HEK293 (cell line): ENCODE measurements around the gene ZNF600.

Source experiments
- CTCF ChIA-PET: fragments of 350-600 bp; formaldehyde crosslinking; extraction: SDS; loops from one replicate; lab custom pipeline; 2021; ENCODE audit warnings: antibody characterized with exemption; lab: Yijun Ruan, JAX
- POLR2A ChIA-PET: fragments of 300-600 bp; formaldehyde crosslinking; extraction: SDS; loops from one replicate; lab custom pipeline; 2020; ENCODE audit warnings: antibody characterized with exemption, inconsistent platforms; lab: Yijun Ruan, JAX
- H3K27ac ChIP-seq: fragments of 200-500 bp; sonication (Bioruptor generic); 2 replicates; pipeline ENCODE4 v1.5.1; 2014; ENCODE audit warnings: low read depth, low read length, control low read depth, inconsistent platforms; ENCODE audit errors: extremely low read depth
- H3K36me3 ChIP-seq, 2 experiments: fragments of 200-500 bp in 1 of 2; sonication (Bioruptor generic) in 1 of 2; 1 replicate in 1 of 2; 2 replicates in 1 of 2; pipeline ENCODE4 v1.5.1; 2014 to 2017; ENCODE audit warnings: inconsistent platforms in 2 of 2, low read length in 2 of 2; ENCODE audit not compliant: control insufficient read depth in 2 of 2, insufficient read depth in 1 of 2
- H3K4me1 ChIP-seq: fragments of 200-500 bp; sonication (Bioruptor generic); 2 replicates; pipeline ENCODE4 v1.5.1; 2014; ENCODE audit warnings: mild to moderate bottlenecking, low read length, inconsistent platforms; ENCODE audit not compliant: control insufficient read depth, insufficient read depth
- H3K4me3 ChIP-seq: 2 replicates; pipeline ENCODE4 v1.5.1; 2011; ENCODE audit warnings: low read depth, mild to moderate bottlenecking, control low read depth, low read length, moderate library complexity
- H3K9me3 ChIP-seq: fragments of 200-500 bp; sonication (Bioruptor generic); 2 replicates; pipeline ENCODE4 v1.5.1; 2014; ENCODE audit warnings: low read depth, low read length, inconsistent platforms; ENCODE audit not compliant: control insufficient read depth, insufficient read depth
- EGR2 ChIP-seq: fragments of 450-650 bp; formaldehyde crosslinking; IDR thresholded peaks from 2 replicates; pipeline ENCODE4 v1.5.1; 2016; ENCODE audit warnings: low read depth, missing biosample characterization, missing genetic modification characterization
- KLF1 ChIP-seq: fragments of 450-650 bp; formaldehyde crosslinking; IDR thresholded peaks from 2 replicates; pipeline ENCODE4 v1.5.1; 2016; ENCODE audit warnings: missing biosample characterization, missing genetic modification characterization
- KLF8 ChIP-seq: fragments of 450-650 bp; formaldehyde crosslinking; IDR thresholded peaks from 2 replicates; pipeline ENCODE4 v1.5.1; 2016; ENCODE audit warnings: missing biosample characterization, missing genetic modification characterization
- KLF9 ChIP-seq: fragments of 450-650 bp; formaldehyde crosslinking; IDR thresholded peaks from 2 replicates; pipeline ENCODE4 v1.5.1; 2016; ENCODE audit warnings: missing biosample characterization, missing genetic modification characterization, low read depth
- RBAK ChIP-seq: fragments of 450-650 bp; formaldehyde crosslinking; IDR thresholded peaks from 2 replicates; pipeline ENCODE4 v1.5.1; 2016; ENCODE audit warnings: missing biosample characterization, missing genetic modification characterization
- SCRT1 ChIP-seq: fragments of 450-650 bp; formaldehyde crosslinking; IDR thresholded peaks from 2 replicates; pipeline ENCODE4 v1.5.1; 2016; ENCODE audit warnings: missing biosample characterization, missing genetic modification characterization, borderline replicate concordance
- SETDB1 ChIP-seq: IDR thresholded peaks from one replicate; pipeline ENCODE4 v1.6.1; 2017; ENCODE audit warnings: mild to moderate bottlenecking, low read length, moderate library complexity, mixed read lengths; ENCODE audit not compliant: insufficient read length
- SP2 ChIP-seq: fragments of 450-650 bp; formaldehyde crosslinking; IDR thresholded peaks from 2 replicates; pipeline ENCODE4 v1.5.1; 2016; ENCODE audit warnings: missing biosample characterization, missing genetic modification characterization
- SP3 ChIP-seq: fragments of 450-650 bp; formaldehyde crosslinking; IDR thresholded peaks from 2 replicates; pipeline ENCODE4 v1.5.1; 2016; ENCODE audit warnings: missing biosample characterization, missing genetic modification characterization
- ZBTB21 ChIP-seq: fragments of 450-650 bp; formaldehyde crosslinking; IDR thresholded peaks from 2 replicates; pipeline ENCODE4 v1.5.1; 2017; ENCODE audit warnings: missing biosample characterization, missing genetic modification characterization
- ZBTB48 ChIP-seq: fragments of 450-650 bp; formaldehyde crosslinking; IDR thresholded peaks from 2 replicates; pipeline ENCODE4 v1.5.1; 2016; ENCODE audit warnings: missing biosample characterization, missing genetic modification characterization
- ZFHX2 ChIP-seq: fragments of 450-650 bp; formaldehyde crosslinking; conservative IDR thresholded peaks from 2 replicates; pipeline ENCODE4 v1.5.1; 2016; ENCODE audit warnings: missing biosample characterization, missing genetic modification characterization
- ZNF174 ChIP-seq: fragments of 450-650 bp; formaldehyde crosslinking; IDR thresholded peaks from 2 replicates; pipeline ENCODE4 v1.5.0; 2017; ENCODE audit warnings: missing biosample characterization, mild to moderate bottlenecking, missing genetic modification characterization
- ZNF24 ChIP-seq: fragments of 450-650 bp; formaldehyde crosslinking; IDR thresholded peaks from 2 replicates; pipeline ENCODE4 v1.5.1; 2016; ENCODE audit warnings: missing biosample characterization, missing genetic modification characterization
- ZNF350 ChIP-seq: fragments of 450-650 bp; formaldehyde crosslinking; IDR thresholded peaks from 2 replicates; pipeline ENCODE4 v1.5.0; 2017; ENCODE audit warnings: missing biosample characterization, mild to moderate bottlenecking, missing genetic modification characterization
- ZNF391 ChIP-seq: fragments of 450-650 bp; formaldehyde crosslinking; IDR thresholded peaks from 2 replicates; pipeline ENCODE4 v1.5.1; 2016; ENCODE audit warnings: low read depth, missing biosample characterization, missing genetic modification characterization, borderline replicate concordance
- ZNF404 ChIP-seq: fragments of 450-650 bp; formaldehyde crosslinking; IDR thresholded peaks from 2 replicates; pipeline ENCODE4 v1.5.1; 2017; ENCODE audit warnings: missing biosample characterization, missing genetic modification characterization
- ZNF426 ChIP-seq: fragments of 450-650 bp; formaldehyde crosslinking; IDR thresholded peaks from 2 replicates; pipeline ENCODE4 v1.5.1; 2017; ENCODE audit warnings: missing biosample characterization, missing genetic modification characterization, mild to moderate bottlenecking, inconsistent platforms, moderate library complexity
- ZNF558 ChIP-seq: fragments of 450-650 bp; formaldehyde crosslinking; IDR thresholded peaks from 2 replicates; pipeline ENCODE4 v1.5.1; 2016; ENCODE audit warnings: missing biosample characterization, missing genetic modification characterization
- ZNF596 ChIP-seq: fragments of 450-650 bp; IDR thresholded peaks from 2 replicates; pipeline ENCODE4 v1.5.0; 2018; ENCODE audit warnings: missing biosample characterization, mild to moderate bottlenecking, missing genetic modification characterization, moderate library complexity
- ZNF610 ChIP-seq: fragments of 450-650 bp; formaldehyde crosslinking; IDR thresholded peaks from 2 replicates; pipeline ENCODE4 v1.5.1; 2016; ENCODE audit warnings: missing biosample characterization, missing genetic modification characterization, borderline replicate concordance
- ZNF670 ChIP-seq: fragments of 450-650 bp; formaldehyde crosslinking; IDR thresholded peaks from 2 replicates; pipeline ENCODE4 v1.5.1; 2016; ENCODE audit warnings: missing biosample characterization, missing genetic modification characterization, low read depth
- TF ChIP-seq, protein P1 (sequence below): fragments of 450-650 bp; formaldehyde crosslinking; IDR thresholded peaks from 2 replicates; pipeline ENCODE4 v1.5.1; 2016; ENCODE audit warnings: missing biosample characterization, missing genetic modification characterization
- TF ChIP-seq, protein P2 (sequence below): fragments of 450-650 bp; formaldehyde crosslinking; optimal IDR thresholded peaks from 2 replicates; pipeline ENCODE3; 2016; ENCODE audit warnings: missing biosample characterization, mild to moderate bottlenecking, missing genetic modification characterization
- TF ChIP-seq, protein P3 (sequence below): fragments of 450-650 bp; formaldehyde crosslinking; IDR thresholded peaks from 2 replicates; pipeline ENCODE4 v1.5.1; 2017; ENCODE audit warnings: missing biosample characterization, missing genetic modification characterization

The ZNF600 gene

DNA sequence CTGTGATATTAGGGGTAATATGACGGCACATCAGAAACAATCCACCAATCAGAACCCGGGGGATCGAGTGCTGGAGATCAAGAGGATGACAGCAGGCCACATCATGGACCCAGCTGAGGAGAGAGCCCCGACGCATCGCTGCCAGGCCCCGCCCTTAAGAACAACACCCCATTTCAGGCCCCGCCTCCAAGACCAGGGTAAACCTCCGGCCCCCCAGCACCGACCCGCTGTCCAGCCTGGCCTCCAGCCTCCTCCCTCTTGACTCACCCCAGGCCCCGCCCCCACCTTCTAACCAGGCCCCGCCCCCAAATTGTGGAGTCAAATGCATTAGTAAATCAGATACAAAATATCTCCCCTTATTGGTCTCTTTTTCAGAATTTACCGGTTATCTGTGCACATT lies 47.0 kb downstream of the ZNF600 start:
- TF ChIP-seq SCRT1 (tag by site-specific recombination) (no peak), KLF9 (tag by site-specific recombination) (no peak), ZNF391 (tag by site-specific recombination) (no peak), ZNF558 (no peak), ZBTB21 (no peak), ZNF404 (tag by site-specific recombination) (no peak), ZNF610 (tag by site-specific recombination) (no peak), ZBTB48 (tag by site-specific recombination) (no peak), RBAK (no peak)
- TF ChIP-seq, all 188 proteins: peak for 0
- Histone ChIP-seq H3K27ac (no peak overlapping the region), H3K36me3 (no peaks in the 10 kb centered on the region), H3K9me3 (no peaks in the 10 kb centered on the region), H3K4me1 (no peaks in the 10 kb centered on the region), H3K4me3 (no peak overlapping the region)
- POLR2A ChIA-PET: no interaction called here
- CTCF ChIA-PET: no interaction called here

DNA sequence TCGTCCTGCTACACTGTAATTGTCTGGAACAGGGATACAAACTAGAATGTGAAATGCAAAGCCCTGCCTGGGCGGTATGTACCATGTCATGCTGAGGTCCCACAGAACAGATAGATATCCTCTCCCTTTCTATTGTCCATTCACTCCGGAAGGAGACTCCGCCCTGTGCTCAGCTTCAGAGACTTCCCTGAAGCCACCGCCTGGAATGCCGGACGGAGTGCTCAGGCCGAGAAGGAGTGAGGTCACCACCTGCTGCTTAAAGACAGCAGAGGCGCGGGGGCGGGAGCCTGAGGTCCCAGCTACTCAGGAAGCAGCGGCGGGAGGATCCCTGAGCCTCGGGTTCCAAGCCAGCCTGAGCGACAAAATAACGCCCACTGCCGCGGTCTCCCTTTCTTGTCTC lies 50.9 kb downstream of the ZNF600 start:
- no peaks in the 10 kb centered on the region for H3K36me3 ChIP-seq
- no peaks in the 10 kb centered on the region for H3K9me3 ChIP-seq
- no peak overlapping the region for H3K4me3 ChIP-seq
- no peak overlapping the region for H3K27ac ChIP-seq
- ChIA-PET CTCF (interaction anchor here (0.6 kb wide), 1 partner anchor 1609 kb away, joined by 3 read pairs; no protein-coding TSS in a partner anchor), POLR2A (no interaction called here)
- TF ChIP-seq SETDB1 (peak; percentile 32), ZNF596 (tag by site-specific recombination) (no peak), ZNF670 (tag by site-specific recombination) (no peak), ZNF24 (tag by site-specific recombination) (no peak), ZNF426 (tag by site-specific recombination) (no peak)
- no peaks in the 10 kb centered on the region for H3K4me1 ChIP-seq

DNA sequence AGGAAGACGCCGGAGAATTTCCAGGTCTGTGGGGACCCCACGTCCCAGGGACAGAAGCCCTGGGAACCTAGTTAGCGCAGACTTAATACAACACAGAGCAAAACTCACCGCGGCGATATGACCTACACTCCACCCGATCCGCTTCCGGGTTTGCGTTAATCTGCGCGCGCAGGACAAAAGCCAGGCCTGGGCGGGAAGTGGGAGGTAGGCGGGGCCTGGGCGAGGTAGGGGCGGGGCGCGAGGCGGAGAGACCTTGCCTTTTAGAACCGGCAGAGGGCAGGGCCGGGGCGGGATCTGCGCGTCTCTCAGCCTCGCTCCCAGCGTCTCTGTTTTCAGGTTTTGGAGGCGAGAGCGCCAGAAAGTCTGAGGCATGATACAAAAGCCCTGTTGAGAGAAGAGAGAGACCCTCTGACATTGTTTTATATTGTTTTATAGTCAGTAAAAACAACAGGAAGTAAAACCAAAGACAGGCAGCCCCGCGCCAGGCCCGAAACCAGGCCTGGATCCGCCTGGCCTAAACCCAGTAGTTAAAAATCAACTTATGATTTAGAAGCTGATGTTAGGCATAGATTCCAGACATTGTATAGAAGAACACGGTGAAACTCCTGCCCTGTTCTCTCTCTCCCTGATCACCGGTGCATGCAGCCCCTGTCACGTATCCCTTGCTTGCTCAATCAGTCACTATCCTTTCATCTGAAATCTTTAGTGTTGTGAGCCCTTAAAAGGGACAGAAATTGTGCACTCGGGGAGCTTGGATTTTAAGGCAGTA lies 51.5 kb downstream of the ZNF600 start, which contains the start of gene ZNF611:
Gene ZNF611, minus strand, starts transcription at position 152 of the 769 bp plus-strand sequence. CDS start 19,150 bp downstream, outside the sequence.
- H3K9me3 ChIP-seq: no peaks in the 10 kb centered on the region
- H3K4me3 ChIP-seq: peak within 1 kb of the TSS; percentile 82
- no peaks in the 10 kb centered on the region for H3K36me3 ChIP-seq
- no peaks in the 10 kb centered on the region for H3K4me1 ChIP-seq
- POLR2A ChIA-PET: interaction anchor here (0.6 kb wide), 1 partner anchor 598 kb away, joined by 4 read pairs; no protein-coding TSS in a partner anchor
- CTCF ChIA-PET: interaction anchor here (0.6 kb wide), 1 partner anchor 1610 kb away, joined by 3 read pairs; no protein-coding TSS in a partner anchor
- no peak within 1 kb of the TSS for H3K27ac ChIP-seq
- peak; percentile 89 for TF ChIP-seq SP3 (tag by site-specific recombination)
- TF ChIP-seq ZNF174: no peak
- peak; percentile 89 for TF ChIP-seq SP2 (tag by site-specific recombination)
- TF ChIP-seq, protein P1, sequence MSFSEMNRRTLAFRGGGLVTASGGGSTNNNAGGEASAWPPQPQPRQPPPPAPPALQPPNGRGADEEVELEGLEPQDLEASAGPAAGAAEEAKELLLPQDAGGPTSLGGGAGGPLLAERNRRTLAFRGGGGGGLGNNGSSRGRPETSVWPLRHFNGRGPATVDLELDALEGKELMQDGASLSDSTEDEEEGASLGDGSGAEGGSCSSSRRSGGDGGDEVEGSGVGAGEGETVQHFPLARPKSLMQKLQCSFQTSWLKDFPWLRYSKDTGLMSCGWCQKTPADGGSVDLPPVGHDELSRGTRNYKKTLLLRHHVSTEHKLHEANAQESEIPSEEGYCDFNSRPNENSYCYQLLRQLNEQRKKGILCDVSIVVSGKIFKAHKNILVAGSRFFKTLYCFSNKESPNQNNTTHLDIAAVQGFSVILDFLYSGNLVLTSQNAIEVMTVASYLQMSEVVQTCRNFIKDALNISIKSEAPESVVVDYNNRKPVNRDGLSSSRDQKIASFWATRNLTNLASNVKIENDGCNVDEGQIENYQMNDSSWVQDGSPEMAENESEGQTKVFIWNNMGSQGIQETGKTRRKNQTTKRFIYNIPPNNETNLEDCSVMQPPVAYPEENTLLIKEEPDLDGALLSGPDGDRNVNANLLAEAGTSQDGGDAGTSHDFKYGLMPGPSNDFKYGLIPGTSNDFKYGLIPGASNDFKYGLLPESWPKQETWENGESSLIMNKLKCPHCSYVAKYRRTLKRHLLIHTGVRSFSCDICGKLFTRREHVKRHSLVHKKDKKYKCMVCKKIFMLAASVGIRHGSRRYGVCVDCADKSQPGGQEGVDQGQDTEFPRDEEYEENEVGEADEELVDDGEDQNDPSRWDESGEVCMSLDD (tag by site-specific recombination): no peak
- TF ChIP-seq, protein P2, sequence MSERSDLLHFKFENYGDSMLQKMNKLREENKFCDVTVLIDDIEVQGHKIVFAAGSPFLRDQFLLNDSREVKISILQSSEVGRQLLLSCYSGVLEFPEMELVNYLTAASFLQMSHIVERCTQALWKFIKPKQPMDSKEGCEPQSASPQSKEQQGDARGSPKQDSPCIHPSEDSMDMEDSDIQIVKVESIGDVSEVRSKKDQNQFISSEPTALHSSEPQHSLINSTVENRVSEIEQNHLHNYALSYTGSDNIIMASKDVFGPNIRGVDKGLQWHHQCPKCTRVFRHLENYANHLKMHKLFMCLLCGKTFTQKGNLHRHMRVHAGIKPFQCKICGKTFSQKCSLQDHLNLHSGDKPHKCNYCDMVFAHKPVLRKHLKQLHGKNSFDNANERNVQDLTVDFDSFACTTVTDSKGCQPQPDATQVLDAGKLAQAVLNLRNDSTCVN (tag by site-specific recombination): peak; percentile 29
- peak; percentile 71 for TF ChIP-seq ZNF350 (tag by site-specific recombination)
- peak; percentile 49 for TF ChIP-seq ZFHX2 (tag by site-specific recombination)
- no peak for TF ChIP-seq ZBTB21
- peak; percentile 51; the same call in 1 of the 2 replicates for TF ChIP-seq EGR2
- peak; percentile 87 for TF ChIP-seq KLF8 (tag by site-specific recombination)
- TF ChIP-seq KLF1 (tag by site-specific recombination): peak; percentile 43; the same call in 1 of the 2 replicates
- peak; percentile 55 for TF ChIP-seq KLF9 (tag by site-specific recombination)
- TF ChIP-seq, protein P3, sequence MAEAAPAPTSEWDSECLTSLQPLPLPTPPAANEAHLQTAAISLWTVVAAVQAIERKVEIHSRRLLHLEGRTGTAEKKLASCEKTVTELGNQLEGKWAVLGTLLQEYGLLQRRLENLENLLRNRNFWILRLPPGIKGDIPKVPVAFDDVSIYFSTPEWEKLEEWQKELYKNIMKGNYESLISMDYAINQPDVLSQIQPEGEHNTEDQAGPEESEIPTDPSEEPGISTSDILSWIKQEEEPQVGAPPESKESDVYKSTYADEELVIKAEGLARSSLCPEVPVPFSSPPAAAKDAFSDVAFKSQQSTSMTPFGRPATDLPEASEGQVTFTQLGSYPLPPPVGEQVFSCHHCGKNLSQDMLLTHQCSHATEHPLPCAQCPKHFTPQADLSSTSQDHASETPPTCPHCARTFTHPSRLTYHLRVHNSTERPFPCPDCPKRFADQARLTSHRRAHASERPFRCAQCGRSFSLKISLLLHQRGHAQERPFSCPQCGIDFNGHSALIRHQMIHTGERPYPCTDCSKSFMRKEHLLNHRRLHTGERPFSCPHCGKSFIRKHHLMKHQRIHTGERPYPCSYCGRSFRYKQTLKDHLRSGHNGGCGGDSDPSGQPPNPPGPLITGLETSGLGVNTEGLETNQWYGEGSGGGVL (tag by site-specific recombination): 0 out of 2 replicates have a peak, but pooled peaks have one; percentile 26
